Immature natural killer cell (primary cell): ENCODE results near the gene OR8B4. TPM values are rescaled to one million over a fixed set of nuclear protein-coding genes. Genes with fewer than 3 reads are reported as not detected.
A peak's percentile ranks its signal among the peaks of the same experiment; 100 is the strongest.
"Not testable (repeated sequence)": the region's sequence is repeated elsewhere in the genome, so short reads cannot be mapped to it uniquely, and the experiment has no call there.

Experiments
- DNase-seq, 3 donors: peaks; one replicate each; pipeline ENCODE4 v3.0.0; 2022; ENCODE audit warnings: mixed read lengths in 1 of 3
- H3K27ac Mint-ChIP-seq, 6 donors: one replicate each; pipeline ENCODE4 v1.8.0; 2020; ENCODE audit warnings: mixed read lengths in 6 of 6, mild to moderate bottlenecking in 5 of 6, inconsistent platforms in 4 of 6, moderate library complexity in 3 of 6
- H3K27me3 Mint-ChIP-seq, 3 donors: one replicate each; pipeline ENCODE4 v1.8.0; 2020 to 2021; ENCODE audit warnings: low read depth in 3 of 3, mild to moderate bottlenecking in 3 of 3, mixed read lengths in 3 of 3, moderate library complexity in 3 of 3, inconsistent platforms in 1 of 3
- H3K36me3 Mint-ChIP-seq, 3 donors: one replicate each; pipeline ENCODE4 v1.8.0; 2020; ENCODE audit warnings: mixed read lengths in 3 of 3, inconsistent platforms in 2 of 3, mild to moderate bottlenecking in 2 of 3
- H3K4me1 Mint-ChIP-seq, 2 donors: one replicate each; pipeline ENCODE4 v1.8.0; 2020; ENCODE audit warnings: inconsistent platforms in 2 of 2, mild to moderate bottlenecking in 2 of 2, mixed read lengths in 2 of 2, moderate library complexity in 1 of 2
- H3K4me3 Mint-ChIP-seq, 5 donors: one replicate each; pipeline ENCODE4 v1.8.0; 2020; ENCODE audit warnings: mild to moderate bottlenecking in 5 of 5, mixed read lengths in 5 of 5, inconsistent platforms in 3 of 5, moderate library complexity in 3 of 5
- H3K9me3 Mint-ChIP-seq, 6 donors: one replicate each; pipeline ENCODE4 v1.8.0; 2020; ENCODE audit warnings: mild to moderate bottlenecking in 6 of 6, mixed read lengths in 6 of 6, inconsistent platforms in 4 of 6, moderate library complexity in 3 of 6
- polyA plus RNA-seq, 3 donors: library from polyadenylated mRNA; unstranded; fragments of 300-500 nt; fragmentation: Illumina TruSeq; gene quantifications; one replicate each; pipeline ENCODE4 v1.2.3, GENCODE V29; 2021

Gene OR8B4
- polyA plus RNA-seq, 3 donors from 2014 or later, result not detected

GRCh38 chr11:124442442-124442841, 17.8 kb upstream of the OR8B4 start:
- H3K4me3 Mint-ChIP-seq, result no peak overlapping the region
- peaks cover 0 to 4% (median 3%) of the 10 kb centered on the region in 3 donors for H3K27me3 Mint-ChIP-seq
- H3K4me1 Mint-ChIP-seq, result no peaks in the 10 kb centered on the region
- no peak for DNase-seq
- H3K27ac Mint-ChIP-seq, result no peak overlapping the region
- no peaks in the 10 kb centered on the region for H3K36me3 Mint-ChIP-seq
- peaks cover 0 to 5% (median 0%) of the 10 kb centered on the region in 6 donors for H3K9me3 Mint-ChIP-seq

- peaks cover 0 to 5% (median 0%) of the 10 kb centered on the region in 6 donors for H3K9me3 Mint-ChIP-seq
- H3K36me3 Mint-ChIP-seq, result no peaks in the 10 kb centered on the region
- H3K27ac Mint-ChIP-seq, result no peak overlapping the region
- no peak overlapping the region for H3K4me3 Mint-ChIP-seq
- H3K27me3 Mint-ChIP-seq, result peaks cover 0 to 3% (median 3%) of the 10 kb centered on the region in 3 donors
- H3K4me1 Mint-ChIP-seq, result no peaks in the 10 kb centered on the region
- no peak for DNase-seq
These were observed 16.8 kb upstream of the OR8B4 start for GRCh38 chr11:124441519-124441918.

GRCh38 chr11:124441081-124441480, 16.4 kb upstream of the OR8B4 start:
- H3K4me1 Mint-ChIP-seq, result no peaks in the 10 kb centered on the region
- H3K4me3 Mint-ChIP-seq, result no peak overlapping the region
- H3K9me3 Mint-ChIP-seq, result peaks cover 0 to 5% (median 0%) of the 10 kb centered on the region in 6 donors
- no peak for DNase-seq
- H3K27me3 Mint-ChIP-seq, result peaks cover 0 to 3% (median 3%) of the 10 kb centered on the region in 3 donors
- H3K27ac Mint-ChIP-seq, result no peak overlapping the region
- H3K36me3 Mint-ChIP-seq, result no peaks in the 10 kb centered on the region

GRCh38 chr11:124440608-124441007, 15.9 kb upstream of the OR8B4 start:
- Mint-ChIP-seq H3K27ac (no peak overlapping the region), H3K4me3 (no peak overlapping the region), H3K4me1 (no peaks in the 10 kb centered on the region), H3K36me3 (no peaks in the 10 kb centered on the region), H3K9me3 (peaks cover 0 to 5% (median 0%) of the 10 kb centered on the region in 6 donors), H3K27me3 (peaks cover 0 to 3% (median 3%) of the 10 kb centered on the region in 3 donors)
- DNase-seq, result no peak

GRCh38 chr11:124434699-124435098, 10.0 kb upstream of the OR8B4 start:
- H3K27me3 Mint-ChIP-seq, result peaks cover 0 to 5% (median 4%) of the 10 kb centered on the region in 3 donors
- no peak for DNase-seq
- no peaks in the 10 kb centered on the region for H3K36me3 Mint-ChIP-seq
- no peak overlapping the region for H3K27ac Mint-ChIP-seq
- peaks cover 0 to 1% (median 0%) of the 10 kb centered on the region in 6 donors for H3K9me3 Mint-ChIP-seq
- H3K4me3 Mint-ChIP-seq, result no peak overlapping the region
- H3K4me1 Mint-ChIP-seq, result no peaks in the 10 kb centered on the region

GRCh38 chr11:124429599-124429998, 4.9 kb upstream of the OR8B4 start:
- no peak for DNase-seq
- no peak overlapping the region for H3K27ac Mint-ChIP-seq
- no peaks in the 10 kb centered on the region for H3K4me1 Mint-ChIP-seq
- H3K9me3 Mint-ChIP-seq, result peaks cover 0 to 9% (median under 1%) of the 10 kb centered on the region in 6 donors
- no peaks in the 10 kb centered on the region for H3K36me3 Mint-ChIP-seq
- H3K27me3 Mint-ChIP-seq, result peaks cover 0 to 7% (median 4%) of the 10 kb centered on the region in 3 donors
- H3K4me3 Mint-ChIP-seq, result no peak overlapping the region

GRCh38 chr11:124421043-124421442, 3.6 kb downstream of the OR8B4 start:
- H3K27ac Mint-ChIP-seq, result no peak overlapping the region
- no peak for DNase-seq
- peaks cover 0 to 1% (median 0%) of the 10 kb centered on the region in 6 donors for H3K9me3 Mint-ChIP-seq
- no peak overlapping the region for H3K4me3 Mint-ChIP-seq
- H3K4me1 Mint-ChIP-seq, result no peaks in the 10 kb centered on the region
- peaks cover 0 to 18% (median 2%) of the 10 kb centered on the region in 3 donors for H3K27me3 Mint-ChIP-seq
- no peaks in the 10 kb centered on the region for H3K36me3 Mint-ChIP-seq

GRCh38 chr11:124415356-124415923, 9.2 kb downstream of the OR8B4 start:
- Mint-ChIP-seq H3K4me3 (no peak overlapping the region), H3K27ac (no peak overlapping the region), H3K27me3 (peaks cover 0 to 4% (median 2%) of the 10 kb centered on the region in 3 donors), H3K36me3 (no peaks in the 10 kb centered on the region), H3K4me1 (no peaks in the 10 kb centered on the region), H3K9me3 (no peaks in the 10 kb centered on the region)
- DNase-seq, result peak in 1 of 3 donors; percentile 3

- H3K36me3 Mint-ChIP-seq, result no peaks in the 10 kb centered on the region
These were observed 14.8 kb downstream of the OR8B4 start for GRCh38 chr11:124409906-124410305.

GRCh38 chr11:124405581-124405980, 19.1 kb downstream of the OR8B4 start:
- H3K27ac Mint-ChIP-seq, result no peak overlapping the region
- no peak for DNase-seq
- no peaks in the 10 kb centered on the region for H3K36me3 Mint-ChIP-seq
- peaks cover 0 to 2% of the 10 kb centered on the region in 2 donors for H3K4me1 Mint-ChIP-seq
- no peaks in the 10 kb centered on the region for H3K27me3 Mint-ChIP-seq
- no peaks in the 10 kb centered on the region for H3K9me3 Mint-ChIP-seq
- H3K4me3 Mint-ChIP-seq, result no peak overlapping the region

More at GRCh38 chr11:124409906-124410305, 14.8 kb downstream of the OR8B4 start:
- H3K4me1 Mint-ChIP-seq, result no peaks in the 10 kb centered on the region
- peaks cover 0 to 2% (median 2%) of the 10 kb centered on the region in 3 donors for H3K27me3 Mint-ChIP-seq
- no peaks in the 10 kb centered on the region for H3K9me3 Mint-ChIP-seq
- no peak overlapping the region for H3K4me3 Mint-ChIP-seq
- no peak overlapping the region for H3K27ac Mint-ChIP-seq
- DNase-seq, result no peak

- not testable (repeated sequence) for H3K27me3 Mint-ChIP-seq
These were observed 21.5 kb downstream of the OR8B4 start for GRCh38 chr11:124403186-124403585.

GRCh38 chr11:124402326-124402922, 22.2 kb downstream of the OR8B4 start:
- DNase-seq, result peak in 2 of 3 donors; percentile 9 to 19
- no peaks in the 10 kb centered on the region for H3K9me3 Mint-ChIP-seq
- no peaks in the 10 kb centered on the region for H3K27me3 Mint-ChIP-seq
- H3K27ac Mint-ChIP-seq, result no peak overlapping the region
- peaks cover 0 to 2% of the 10 kb centered on the region in 2 donors for H3K4me1 Mint-ChIP-seq
- no peak overlapping the region for H3K4me3 Mint-ChIP-seq
- no peaks in the 10 kb centered on the region for H3K36me3 Mint-ChIP-seq

More at GRCh38 chr11:124403186-124403585, 21.5 kb downstream of the OR8B4 start:
- H3K27ac Mint-ChIP-seq, H3K9me3 Mint-ChIP-seq, H3K36me3 Mint-ChIP-seq, H3K4me3 Mint-ChIP-seq, DNase-seq, H3K4me1 Mint-ChIP-seq: not testable (repeated sequence)

GRCh38 chr11:124398924-124399323, 25.7 kb downstream of the OR8B4 start, which contains the start of gene OR8B3:
OR8B3 (minus strand) TSS chr11:124399024; CDS start chr11:124397351, 1,673 bp downstream.
- no peak within 1 kb of the TSS for H3K4me3 Mint-ChIP-seq
- peaks cover 0 to 4% (median 0%) of the 10 kb centered on the region in 6 donors for H3K9me3 Mint-ChIP-seq
- H3K4me1 Mint-ChIP-seq, result peaks cover 0 to 2% of the 10 kb centered on the region in 2 donors
- H3K36me3 Mint-ChIP-seq, result no peaks in the 10 kb centered on the region
- H3K27me3 Mint-ChIP-seq, result no peaks in the 10 kb centered on the region
- DNase-seq, result no peak
- no peak within 1 kb of the TSS for H3K27ac Mint-ChIP-seq

GRCh38 chr11:124396847-124397246, 27.8 kb downstream of the OR8B4 start:
- not testable (repeated sequence) for H3K9me3 Mint-ChIP-seq, H3K36me3 Mint-ChIP-seq, H3K27ac Mint-ChIP-seq, H3K27me3 Mint-ChIP-seq, H3K4me1 Mint-ChIP-seq, H3K4me3 Mint-ChIP-seq, DNase-seq
